ENCODE measurements around the gene THRB.
"Not testable (repeated sequence)": the region's sequence is repeated elsewhere in the genome, so short reads cannot be mapped to it uniquely, and the experiment has no call there.

The THRB gene

DNA sequence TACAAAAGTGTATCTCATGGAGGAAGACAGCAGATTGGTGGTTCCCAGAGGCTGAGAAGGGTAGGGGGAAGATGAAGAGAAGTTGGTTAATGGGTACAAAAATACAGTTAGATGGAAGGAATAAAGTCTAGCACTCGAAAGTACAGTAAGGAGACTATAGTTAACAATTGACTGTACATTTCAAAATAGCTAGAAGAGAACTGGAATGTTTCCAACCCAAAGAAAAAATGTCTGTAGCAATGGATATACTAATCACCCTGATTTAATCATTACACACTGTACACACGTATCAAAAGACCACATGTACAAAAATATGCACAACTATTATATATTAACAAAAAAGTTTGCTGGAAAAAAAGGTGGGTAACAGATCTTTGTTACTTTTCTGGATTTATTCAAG lies 57.3 kb downstream of the THRB start:
- Mint-ChIP-seq H3K27me3 (no peaks in the 10 kb centered on the region), H3K9me3 (no peaks in the 10 kb centered on the region), H3K4me1 (peaks cover 9 to 13% of the 10 kb centered on the region in 2 donors), H3K36me3 (no peaks in the 10 kb centered on the region), H3K27ac (no peak overlapping the region), H3K4me3 (no peak overlapping the region)
- DNase-seq, result no peak
- no peak for ATAC-seq (replicated peaks)

DNA sequence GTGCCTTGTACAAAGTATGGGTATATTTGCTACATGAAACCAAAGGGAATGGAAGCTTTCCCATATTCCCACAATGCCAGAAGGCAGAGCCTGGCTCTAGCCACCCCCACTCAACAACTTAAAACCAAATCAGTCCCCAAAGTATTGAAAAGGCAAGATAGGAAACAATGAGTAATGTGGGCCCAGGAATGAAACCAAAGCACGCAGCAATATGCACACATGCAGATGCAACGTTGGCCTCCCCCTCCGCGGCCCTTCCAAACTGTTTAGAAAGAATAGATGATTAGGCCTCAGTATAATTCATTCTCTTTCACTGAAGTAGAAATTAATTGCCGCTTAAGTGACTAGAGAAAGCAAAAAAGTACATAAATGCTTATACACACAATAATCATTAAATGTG lies 59.1 kb downstream of the THRB start:
- H3K4me1 Mint-ChIP-seq, result peaks cover 9 to 13% of the 10 kb centered on the region in 2 donors
- no peaks in the 10 kb centered on the region for H3K27me3 Mint-ChIP-seq
- no peaks in the 10 kb centered on the region for H3K36me3 Mint-ChIP-seq
- no peak overlapping the region for H3K4me3 Mint-ChIP-seq
- no peaks in the 10 kb centered on the region for H3K9me3 Mint-ChIP-seq
- H3K27ac Mint-ChIP-seq, result no peak overlapping the region
- no peak for DNase-seq
- no peak for ATAC-seq (replicated peaks)

DNA sequence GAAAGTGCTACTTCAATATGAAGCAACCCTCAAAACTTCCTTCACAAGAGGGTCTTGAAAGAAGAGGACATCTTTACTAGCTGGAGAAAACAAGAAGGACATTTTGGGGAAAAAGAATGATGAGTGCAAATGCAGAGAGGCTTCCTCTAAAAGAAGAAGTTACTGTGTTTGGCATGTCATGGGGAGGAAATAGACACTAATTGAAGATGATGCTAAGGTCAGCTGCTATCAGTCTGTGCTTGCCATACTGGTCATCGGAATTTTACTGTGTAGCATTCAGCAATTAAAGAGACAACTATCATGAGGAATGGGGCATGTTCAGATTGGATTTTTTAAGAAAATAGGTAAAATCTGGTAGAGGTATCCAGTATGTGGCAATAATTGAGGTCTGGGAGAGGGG lies 60.0 kb downstream of the THRB start:
- no peak overlapping the region for H3K27ac Mint-ChIP-seq
- DNase-seq (no peak), ATAC-seq (replicated peaks) (no peak)
- H3K4me3 Mint-ChIP-seq, result no peak overlapping the region
- no peaks in the 10 kb centered on the region for H3K9me3 Mint-ChIP-seq
- no peaks in the 10 kb centered on the region for H3K27me3 Mint-ChIP-seq
- H3K36me3 Mint-ChIP-seq, result no peaks in the 10 kb centered on the region
- H3K4me1 Mint-ChIP-seq, result peaks cover 12 to 20% of the 10 kb centered on the region in 2 donors

DNA sequence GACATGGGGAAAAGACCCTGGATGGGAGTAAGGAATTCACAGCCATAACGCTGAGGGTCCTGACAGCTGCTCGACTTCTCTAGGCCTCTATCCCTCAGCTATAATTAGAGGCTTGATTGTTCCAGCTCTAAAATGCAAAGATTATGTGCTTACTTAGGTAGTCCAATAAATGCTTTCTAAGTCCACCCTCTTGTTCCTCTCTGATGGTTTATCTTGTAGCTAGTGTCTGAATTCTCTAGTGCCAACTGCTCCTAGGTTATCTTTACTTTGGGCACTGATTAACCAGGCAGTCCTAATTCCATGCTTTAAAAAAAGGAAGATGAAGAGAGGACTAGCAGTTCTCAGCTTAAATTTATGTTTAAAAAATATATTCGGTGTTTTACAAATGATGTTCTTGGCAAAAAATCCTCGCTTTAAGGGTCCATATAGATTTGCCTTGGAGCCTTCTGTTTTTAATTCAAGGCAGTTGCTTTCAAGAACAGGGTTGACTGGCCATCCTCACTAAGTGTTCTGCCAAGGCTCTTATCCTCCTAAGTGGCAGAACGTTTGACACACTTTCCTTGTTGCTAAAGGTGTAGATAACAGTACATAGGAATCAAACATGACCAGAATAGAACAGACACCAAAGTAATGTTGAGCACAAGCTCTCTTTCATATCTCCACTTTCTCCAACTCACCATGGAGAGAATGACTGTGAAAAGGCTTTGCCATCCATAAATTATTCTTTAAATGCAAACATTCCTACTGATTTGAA lies 60.6 kb downstream of the THRB start:
- ATAC-seq (replicated peaks) (no peak), DNase-seq (no peak)
- Mint-ChIP-seq H3K27ac (no peak overlapping the region), H3K9me3 (no peaks in the 10 kb centered on the region), H3K36me3 (no peaks in the 10 kb centered on the region), H3K27me3 (no peaks in the 10 kb centered on the region), H3K4me1 (peaks cover 12 to 23% of the 10 kb centered on the region in 2 donors), H3K4me3 (no peak overlapping the region)

DNA sequence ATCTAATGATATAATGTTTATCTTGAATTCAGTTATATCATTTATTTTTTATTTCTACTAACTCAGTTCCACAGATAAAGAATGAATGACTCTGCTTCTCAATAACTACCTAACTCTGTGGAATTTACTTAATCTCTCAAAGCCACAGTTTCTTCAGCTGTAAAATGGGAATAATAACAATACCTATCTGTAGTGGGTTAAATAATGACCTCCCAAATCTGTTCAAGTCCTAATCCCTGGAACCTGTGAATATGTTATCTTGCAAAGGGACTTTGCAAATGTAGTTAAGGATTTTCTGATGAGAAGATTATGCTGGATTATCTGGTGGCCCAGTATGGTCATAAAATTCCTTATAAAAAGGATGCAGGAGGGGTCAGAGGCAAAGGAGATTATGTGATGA lies 61.7 kb downstream of the THRB start:
- Mint-ChIP-seq H3K36me3 (no peaks in the 10 kb centered on the region), H3K9me3 (no peaks in the 10 kb centered on the region), H3K4me1 (peaks cover 11 to 31% of the 10 kb centered on the region in 2 donors), H3K4me3 (no peak overlapping the region), H3K27ac (no peak overlapping the region), H3K27me3 (no peaks in the 10 kb centered on the region)
- DNase-seq (no peak), ATAC-seq (replicated peaks) (no peak)

DNA sequence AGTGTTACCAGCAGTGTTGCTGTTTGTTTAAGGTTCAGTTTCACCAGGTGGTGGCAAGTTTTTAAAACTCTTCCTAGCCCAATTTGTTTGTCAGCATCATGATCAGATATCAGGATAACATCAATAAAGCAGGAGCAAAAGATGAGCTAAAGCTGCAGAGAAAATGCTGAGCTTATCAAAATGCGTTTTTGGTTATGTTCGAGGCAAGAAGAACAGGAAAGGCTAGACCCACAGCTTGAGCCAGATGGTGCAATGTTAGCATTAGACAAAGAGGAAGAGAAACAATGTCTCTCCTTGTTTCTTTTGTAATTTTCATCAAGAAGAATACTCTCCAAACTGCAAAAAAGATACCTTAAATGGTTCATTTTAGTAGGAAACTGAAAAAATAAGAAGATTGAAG lies 66.2 kb downstream of the THRB start:
- H3K27me3 Mint-ChIP-seq, result no peaks in the 10 kb centered on the region
- peaks cover 5 to 25% of the 10 kb centered on the region in 2 donors for H3K4me1 Mint-ChIP-seq

DNA sequence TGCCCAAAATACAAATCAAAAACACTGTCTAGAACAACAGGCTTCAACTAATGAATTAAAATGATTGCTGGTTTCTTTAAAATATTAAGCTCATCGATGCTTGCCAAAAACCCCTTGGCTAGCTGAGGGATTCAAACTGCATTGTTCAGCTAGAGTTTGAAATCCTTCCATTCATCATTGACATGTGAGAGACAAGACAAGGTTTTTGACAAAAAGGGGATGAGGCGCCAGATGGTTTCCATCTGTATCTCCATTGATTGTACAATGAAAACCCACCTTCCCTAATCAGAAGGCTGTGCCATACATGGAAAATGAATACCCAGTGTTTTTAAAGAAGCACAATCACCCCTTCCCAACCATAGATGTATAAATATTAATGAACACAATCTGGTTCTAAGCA lies 67.8 kb downstream of the THRB start:
- no peak overlapping the region for H3K27ac Mint-ChIP-seq
- H3K4me3 Mint-ChIP-seq, result no peak overlapping the region
- ATAC-seq (replicated peaks) (no peak), DNase-seq (no peak)
- no peaks in the 10 kb centered on the region for H3K9me3 Mint-ChIP-seq
- H3K4me1 Mint-ChIP-seq, result peaks cover 5 to 25% of the 10 kb centered on the region in 2 donors
- H3K27me3 Mint-ChIP-seq, result no peaks in the 10 kb centered on the region
- no peaks in the 10 kb centered on the region for H3K36me3 Mint-ChIP-seq

More for the DNA sequence above, 66.2 kb downstream of the THRB start:
- Mint-ChIP-seq H3K27ac (no peak overlapping the region), H3K9me3 (no peaks in the 10 kb centered on the region), H3K36me3 (no peaks in the 10 kb centered on the region), H3K4me3 (no peak overlapping the region)
- ATAC-seq (replicated peaks) (no peak), DNase-seq (no peak)

DNA sequence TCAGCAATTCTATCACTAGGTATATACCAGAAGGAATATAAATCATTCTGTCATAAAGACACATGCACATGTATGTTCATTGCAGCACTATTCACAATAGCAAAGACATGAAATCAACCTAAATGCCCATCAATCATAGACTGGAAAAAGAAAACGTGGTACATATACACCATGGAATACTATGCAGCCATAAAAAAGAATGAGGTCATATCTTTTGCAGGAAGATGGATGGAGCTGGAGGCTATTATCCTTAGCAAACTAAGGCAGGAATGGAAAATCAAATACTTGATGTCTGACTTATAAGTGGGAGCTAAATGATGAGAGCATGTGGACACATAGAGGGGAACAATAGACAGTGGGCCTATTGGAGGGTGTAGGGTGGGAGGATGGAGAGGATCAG lies 73.8 kb downstream of the THRB start:
- ATAC-seq (replicated peaks); DNase-seq; H3K4me3 Mint-ChIP-seq; H3K27ac Mint-ChIP-seq; H3K36me3 Mint-ChIP-seq; H3K27me3 Mint-ChIP-seq; H3K4me1 Mint-ChIP-seq; H3K9me3 Mint-ChIP-seq: not testable (repeated sequence)

DNA sequence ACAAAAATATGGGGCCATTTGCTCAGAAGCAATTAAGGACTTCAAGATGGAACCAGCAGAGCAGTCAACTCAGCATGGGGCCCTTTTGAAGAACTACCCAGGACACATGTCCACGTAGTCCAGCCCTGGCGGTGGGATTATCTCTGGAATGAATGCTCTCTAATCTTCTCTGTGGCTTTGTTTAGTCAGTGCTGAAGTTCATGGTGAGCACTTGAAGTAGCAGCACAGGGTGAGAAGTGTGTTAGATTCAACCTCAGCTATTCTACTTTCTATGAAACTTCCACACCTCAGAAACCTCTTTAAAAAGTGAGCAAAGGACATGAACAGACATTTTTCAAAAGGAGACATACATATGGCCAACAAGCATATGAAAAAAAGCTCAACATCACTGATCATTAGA lies 74.4 kb downstream of the THRB start:
- Mint-ChIP-seq H3K27me3 (no peaks in the 10 kb centered on the region), H3K4me1 (no peaks in the 10 kb centered on the region)

DNA sequence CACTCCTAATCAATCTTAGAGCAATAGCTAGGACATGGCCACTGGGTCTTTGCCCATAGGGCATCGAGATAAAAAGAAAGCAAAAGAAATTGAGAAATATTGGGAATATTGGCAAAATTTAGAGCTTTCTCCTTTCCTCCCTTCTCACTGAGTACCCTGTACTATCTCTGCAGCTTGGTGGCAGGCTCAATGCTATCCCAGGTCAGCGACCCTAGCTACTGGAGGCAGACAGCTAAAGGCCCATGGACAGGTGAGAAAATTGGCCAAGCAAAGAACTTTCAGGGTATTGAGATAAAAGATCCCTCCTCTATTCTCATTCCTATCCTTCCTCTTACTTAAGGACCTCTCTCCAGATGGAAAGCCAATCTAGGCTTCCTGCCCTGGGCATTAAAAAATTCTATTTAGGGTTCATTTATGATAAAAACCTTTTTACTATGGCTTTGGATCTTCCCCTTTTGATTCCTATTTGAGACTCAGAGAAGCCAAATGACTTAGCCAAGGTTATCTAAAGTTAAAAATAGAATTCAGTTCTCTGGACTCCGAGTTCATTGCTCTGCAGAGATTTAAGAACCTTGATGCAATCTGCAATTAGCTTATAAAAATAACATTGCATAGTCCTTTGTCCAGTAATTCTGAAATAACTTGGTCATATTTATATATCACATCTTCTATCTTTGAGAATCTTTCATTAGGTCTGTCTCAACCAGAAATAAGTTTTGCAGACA lies 75.4 kb downstream of the THRB start:
- Mint-ChIP-seq H3K9me3 (peaks cover 2 to 3% of the 10 kb centered on the region in 2 donors), H3K27me3 (no peaks in the 10 kb centered on the region), H3K4me1 (no peaks in the 10 kb centered on the region), H3K4me3 (no peak overlapping the region), H3K36me3 (no peaks in the 10 kb centered on the region), H3K27ac (no peak overlapping the region)
- ATAC-seq (replicated peaks) (no peak), DNase-seq (no peak)

More for the DNA sequence above, 74.4 kb downstream of the THRB start:
- no peak overlapping the region for H3K4me3 Mint-ChIP-seq
- peaks cover 2 to 3% of the 10 kb centered on the region in 2 donors for H3K9me3 Mint-ChIP-seq
- no peaks in the 10 kb centered on the region for H3K36me3 Mint-ChIP-seq
- no peak for DNase-seq
- H3K27ac Mint-ChIP-seq, result no peak overlapping the region
- ATAC-seq (replicated peaks), result no peak

DNA sequence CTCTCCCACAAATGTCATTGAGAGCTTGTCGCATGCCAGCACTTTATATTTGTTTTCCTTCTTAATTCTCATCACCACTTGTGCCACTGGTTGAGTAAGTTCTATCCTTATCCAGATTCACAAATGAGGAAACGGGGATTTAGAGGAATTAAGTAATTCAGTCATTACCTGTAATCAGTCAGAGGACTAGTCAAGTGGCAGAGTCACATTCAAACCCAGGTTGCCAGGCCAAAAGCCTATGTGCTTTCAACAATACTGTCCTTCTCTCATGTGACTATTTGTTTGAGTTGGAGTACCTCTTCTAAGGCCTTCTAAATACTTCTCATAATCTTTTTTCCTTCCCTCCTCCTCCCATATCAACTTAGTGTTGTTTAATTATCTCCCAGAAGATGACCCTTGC lies 76.9 kb downstream of the THRB start:
- H3K4me1 Mint-ChIP-seq, result no peaks in the 10 kb centered on the region
- H3K27ac Mint-ChIP-seq, result no peak overlapping the region
- ATAC-seq (replicated peaks), result no peak
- DNase-seq, result no peak
- H3K9me3 Mint-ChIP-seq, result peaks cover 2 to 5% of the 10 kb centered on the region in 2 donors
- no peaks in the 10 kb centered on the region for H3K27me3 Mint-ChIP-seq
- peaks cover 0 to 2% of the 10 kb centered on the region in 2 donors for H3K36me3 Mint-ChIP-seq
- no peak overlapping the region for H3K4me3 Mint-ChIP-seq

DNA sequence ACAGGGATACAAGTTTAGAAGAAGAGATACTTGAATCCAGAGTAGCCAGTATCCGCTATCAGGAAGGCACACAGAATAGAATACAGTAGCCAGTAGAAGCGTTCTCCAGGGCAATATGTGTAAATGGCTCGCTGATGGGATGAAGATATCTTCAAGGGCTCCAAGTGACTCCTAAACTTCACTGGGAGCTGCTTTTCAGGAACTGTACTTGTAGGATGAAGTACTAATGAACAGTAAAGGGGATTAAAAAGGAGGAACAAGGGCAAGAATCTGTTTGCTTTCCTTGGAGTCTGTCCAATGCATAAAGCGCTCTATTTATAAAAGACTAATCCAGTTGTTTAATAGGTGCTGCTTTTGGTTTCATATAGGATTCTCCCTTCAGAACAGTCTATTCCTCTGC lies 78.4 kb downstream of the THRB start:
- no peak for ATAC-seq (replicated peaks)
- Mint-ChIP-seq H3K4me1 (no peaks in the 10 kb centered on the region), H3K4me3 (no peak overlapping the region), H3K27ac (no peak overlapping the region), H3K9me3 (peaks cover 2 to 5% of the 10 kb centered on the region in 2 donors), H3K27me3 (no peaks in the 10 kb centered on the region), H3K36me3 (peaks cover 0 to 2% of the 10 kb centered on the region in 2 donors)
- no peak for DNase-seq

DNA sequence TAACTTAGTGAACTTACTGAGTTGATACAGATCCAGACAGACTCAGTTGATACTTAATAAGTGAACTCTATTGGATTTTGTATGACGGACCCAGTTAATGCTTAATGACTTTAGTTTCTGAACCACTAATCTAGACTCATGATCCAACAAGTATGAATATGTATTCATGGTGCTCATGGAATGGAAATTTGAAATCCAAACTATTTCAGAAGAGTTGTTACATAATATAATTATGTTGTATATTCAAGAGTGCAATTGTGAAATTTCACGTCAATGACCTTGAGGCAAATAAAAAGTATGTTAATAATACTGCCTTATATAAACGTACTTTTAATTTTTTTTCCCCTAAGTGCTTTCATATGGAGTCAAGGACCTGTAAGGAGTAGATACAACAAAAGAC lies 78.8 kb downstream of the THRB start:
- no peak for ATAC-seq (replicated peaks)
- H3K36me3 Mint-ChIP-seq, result peaks cover 0 to 2% of the 10 kb centered on the region in 2 donors

DNA sequence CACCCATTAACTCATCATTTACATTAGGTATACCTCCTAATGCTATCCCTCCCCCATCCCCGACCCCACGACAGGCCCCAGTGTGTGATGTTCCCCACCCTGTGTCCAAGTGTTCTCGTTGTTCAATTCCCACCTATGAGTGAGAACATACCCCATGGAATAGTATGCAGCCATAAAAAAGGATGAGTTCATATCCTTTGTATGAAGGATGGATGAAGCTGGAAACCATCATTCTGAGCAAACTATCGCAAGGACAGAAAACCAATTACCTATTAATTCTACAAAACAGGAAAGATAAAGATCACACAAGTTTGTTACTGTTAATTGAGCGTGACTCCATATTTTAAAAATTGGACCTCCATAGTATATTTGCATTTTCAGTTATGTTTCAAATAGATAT lies 81.0 kb downstream of the THRB start:
- not testable (repeated sequence) for H3K27ac Mint-ChIP-seq; H3K4me3 Mint-ChIP-seq; H3K36me3 Mint-ChIP-seq; ATAC-seq (replicated peaks); H3K9me3 Mint-ChIP-seq; H3K4me1 Mint-ChIP-seq; DNase-seq; H3K27me3 Mint-ChIP-seq

More for the DNA sequence above, 78.8 kb downstream of the THRB start:
- no peaks in the 10 kb centered on the region for H3K4me1 Mint-ChIP-seq
- H3K27ac Mint-ChIP-seq, result no peak overlapping the region
- peaks cover under 1 to 4% of the 10 kb centered on the region in 2 donors for H3K9me3 Mint-ChIP-seq
- H3K4me3 Mint-ChIP-seq, result no peak overlapping the region
- no peak for DNase-seq
- H3K27me3 Mint-ChIP-seq, result no peaks in the 10 kb centered on the region

DNA sequence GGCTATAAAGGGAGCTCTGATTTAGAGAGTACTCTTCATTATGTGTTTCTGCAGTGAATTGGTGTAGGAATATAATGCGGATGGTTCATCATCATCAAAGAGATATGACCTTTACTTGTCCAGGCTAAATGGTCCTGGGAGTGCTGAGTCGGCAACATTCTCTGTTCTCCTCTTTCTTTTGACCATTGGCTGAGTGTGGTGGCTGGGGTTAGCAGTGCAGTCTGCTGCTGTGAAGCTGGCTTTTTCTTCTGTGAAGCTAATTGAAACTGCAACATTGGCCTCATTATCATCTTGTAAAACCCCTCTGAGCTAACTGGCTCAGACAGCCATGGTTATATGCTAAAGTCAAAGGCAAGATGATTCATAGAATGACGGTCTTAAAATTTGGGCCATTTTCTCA lies 83.8 kb downstream of the THRB start:
- Mint-ChIP-seq H3K9me3 (peaks cover 0 to 2% of the 10 kb centered on the region in 2 donors), H3K27me3 (no peaks in the 10 kb centered on the region), H3K4me1 (no peaks in the 10 kb centered on the region), H3K27ac (no peak overlapping the region), H3K36me3 (peaks cover 2% of the 10 kb centered on the region in 2 donors), H3K4me3 (no peak overlapping the region)
- ATAC-seq (replicated peaks) (no peak), DNase-seq (no peak)

All from stimulated activated naive B cell treated with anti-CD40 and anti-IgM and Interleukin-4, amounts not matched to agents 10 μg/mL and 1 μg/mL and 100 μg/mL, for 72 hours (primary cell).